Retinal pigment epithelial cell (primary cell): Measurements from ENCODE around the gene POU6F1.

Experiments used
- DNase-seq: peaks from one replicate; pipeline ENCODE4 v3.0.0-alpha.2; 2010; ENCODE audit warnings: low read depth
- H3K4me3 ChIP-seq: 2 replicates; pipeline ENCODE4 v1.5.1; 2011; ENCODE audit warnings: mild to moderate bottlenecking, low read length, control low read depth, moderate library complexity
- CTCF ChIP-seq: conservative IDR thresholded peaks from 2 replicates; pipeline ENCODE4 v1.5.1; 2011; ENCODE audit warnings: low read depth, low read length, control low read depth, inconsistent platforms

Gene POU6F1

GRCh38 chr12:51198568-51199365 is 19.1 kb downstream of the POU6F1 start:
- no peak for TF ChIP-seq CTCF
- H3K4me3 ChIP-seq = no peak overlapping the region
- no peak for DNase-seq

GRCh38 chr12:51197736-51198567 is 19.9 kb downstream of the POU6F1 start:
- H3K4me3 ChIP-seq = no peak overlapping the region
- TF ChIP-seq CTCF = no peak
- no peak for DNase-seq

- no peak for TF ChIP-seq CTCF
- no peak for DNase-seq
Observed at GRCh38 chr12:51196547-51196946, 21.3 kb downstream of the POU6F1 start.

GRCh38 chr12:51195841-51196240 is 22.0 kb downstream of the POU6F1 start:
- H3K4me3 ChIP-seq = no peak overlapping the region
- no peak for TF ChIP-seq CTCF
- DNase-seq = no peak

More at GRCh38 chr12:51196547-51196946, 21.3 kb downstream of the POU6F1 start:
- no peak overlapping the region for H3K4me3 ChIP-seq

GRCh38 chr12:51192284-51192671 is 25.6 kb downstream of the POU6F1 start:
- no peak for TF ChIP-seq CTCF
- no peak overlapping the region for H3K4me3 ChIP-seq
- no peak for DNase-seq

GRCh38 chr12:51191516-51192283 is 26.2 kb downstream of the POU6F1 start:
- no peak overlapping the region for H3K4me3 ChIP-seq
- no peak for DNase-seq
- TF ChIP-seq CTCF = no peak
